Type B pancreatic cell (in vitro differentiated cells): Measurements from ENCODE around the gene HIP1R. TPM values are rescaled to one million over a fixed set of nuclear protein-coding genes. Genes with fewer than 3 reads are reported as not detected.

ENCODE experiments used
- DNase-seq: peaks from one replicate; pipeline ENCODE4 v3.0.0; 2021; ENCODE audit warnings: mixed read lengths; ENCODE audit not compliant: unreplicated experiment; ENCODE audit errors: extremely low spot score
- H3K27ac Mint-ChIP-seq: 2 replicates; pipeline ENCODE4 v1.8.0; 2021; ENCODE audit warnings: mild to moderate bottlenecking, mixed read lengths
- H3K27me3 Mint-ChIP-seq: 2 replicates; pipeline ENCODE4 v1.8.0; 2021; ENCODE audit warnings: mixed read lengths
- H3K36me3 Mint-ChIP-seq: 2 replicates; pipeline ENCODE4 v1.8.0; 2021; ENCODE audit warnings: mixed read lengths
- H3K4me1 Mint-ChIP-seq: one replicate; pipeline ENCODE4 v1.8.0; 2021; ENCODE audit warnings: mixed read lengths; ENCODE audit not compliant: unreplicated experiment
- H3K4me3 Mint-ChIP-seq: 2 replicates; pipeline ENCODE4 v1.8.0; 2021; ENCODE audit warnings: mild to moderate bottlenecking, mixed read lengths
- H3K9me3 Mint-ChIP-seq: 2 replicates; pipeline ENCODE4 v1.8.0; 2021; ENCODE audit warnings: mixed read lengths
- CTCF ChIP-seq: fragments of 200-600 bp; sonication (generic); conservative IDR thresholded peaks from 2 replicates; pipeline ENCODE4 v1.5.0; 2021; ENCODE audit warnings: antibody characterized with exemption, mild to moderate bottlenecking
- total RNA-seq: library from RNA; stranded (reverse); gene quantifications from 2 replicates; pipeline ENCODE4 v1.2.1, GENCODE V29; 2021; ENCODE audit warnings: low replicate concordance

The HIP1R gene
- total RNA-seq, 1 donor from 2014 or later, result 45.5 TPM

- H3K4me3 Mint-ChIP-seq, result no peak overlapping the region
- DNase-seq, result no peak
- no peak for TF ChIP-seq CTCF
- H3K9me3 Mint-ChIP-seq, result no peaks in the 10 kb centered on the region
- H3K27ac Mint-ChIP-seq, result peak overlapping the region; percentile 39
- H3K27me3 Mint-ChIP-seq, result peaks cover 7% of the 10 kb centered on the region
- H3K4me1 Mint-ChIP-seq, result peaks cover 41% of the 10 kb centered on the region
- no peaks in the 10 kb centered on the region for H3K36me3 Mint-ChIP-seq
Observed at GRCh38 chr12:122839907-122840554, 4.8 kb downstream of the HIP1R start.

GRCh38 chr12:122840580-122841513 is 5.6 kb downstream of the HIP1R start:
- Mint-ChIP-seq H3K4me3 (peak overlapping the region; percentile 41), H3K4me1 (peaks cover 41% of the 10 kb centered on the region), H3K27me3 (peaks cover 7% of the 10 kb centered on the region), H3K36me3 (no peaks in the 10 kb centered on the region), H3K27ac (peak overlapping the region; percentile 73), H3K9me3 (no peaks in the 10 kb centered on the region)
- no peak for TF ChIP-seq CTCF
- DNase-seq, result no peak

GRCh38 chr12:122841544-122842321 is 6.5 kb downstream of the HIP1R start:
- DNase-seq, result no peak
- Mint-ChIP-seq H3K4me3 (peak overlapping the region; percentile 41), H3K27ac (peak overlapping the region; percentile 73), H3K4me1 (peaks cover 36% of the 10 kb centered on the region), H3K9me3 (no peaks in the 10 kb centered on the region), H3K36me3 (no peaks in the 10 kb centered on the region), H3K27me3 (peaks cover 3% of the 10 kb centered on the region)
- no peak for TF ChIP-seq CTCF

- H3K9me3 Mint-ChIP-seq, result no peaks in the 10 kb centered on the region
- DNase-seq, result no peak
- peaks cover under 1% of the 10 kb centered on the region for H3K27me3 Mint-ChIP-seq
- H3K4me3 Mint-ChIP-seq, result no peak overlapping the region
- peaks cover 28% of the 10 kb centered on the region for H3K4me1 Mint-ChIP-seq
- H3K36me3 Mint-ChIP-seq, result no peaks in the 10 kb centered on the region
- no peak for TF ChIP-seq CTCF
- peak overlapping the region; percentile 73 for H3K27ac Mint-ChIP-seq
Observed at GRCh38 chr12:122842505-122843405, 7.5 kb downstream of the HIP1R start.

- H3K4me1 Mint-ChIP-seq, result peaks cover 21% of the 10 kb centered on the region
- no peak overlapping the region for H3K27ac Mint-ChIP-seq
- no peak for DNase-seq
- no peaks in the 10 kb centered on the region for H3K36me3 Mint-ChIP-seq
- H3K4me3 Mint-ChIP-seq, result no peak overlapping the region
- no peaks in the 10 kb centered on the region for H3K9me3 Mint-ChIP-seq
- no peaks in the 10 kb centered on the region for H3K27me3 Mint-ChIP-seq
- no peak for TF ChIP-seq CTCF
Observed at GRCh38 chr12:122843455-122843854, 8.2 kb downstream of the HIP1R start.
